NT2/D1 (cell line): ENCODE results near the gene COLEC12.

Experiments used
- DNase-seq: peaks from one replicate; pipeline ENCODE4 v3.0.0-alpha.2; 2011; ENCODE audit warnings: low read depth, low spot score
- H3K27me3 ChIP-seq: 2 replicates; pipeline ENCODE4 v1.6.0; 2011; ENCODE audit warnings: mild to moderate bottlenecking; ENCODE audit not compliant: insufficient read length, insufficient read depth
- H3K36me3 ChIP-seq: 2 replicates; pipeline ENCODE4 v1.6.1; 2011; ENCODE audit warnings: mild to moderate bottlenecking, low read length, mixed read lengths; ENCODE audit not compliant: insufficient read depth, insufficient read length
- H3K4me1 ChIP-seq: 2 replicates; pipeline ENCODE4 v1.5.1; 2011; ENCODE audit not compliant: insufficient read depth, insufficient read length
- H3K4me3 ChIP-seq: 2 replicates; pipeline ENCODE4 v1.5.1; 2011; ENCODE audit warnings: low read depth; ENCODE audit not compliant: insufficient read length
- H3K9ac ChIP-seq: 2 replicates; pipeline ENCODE4 v1.6.0; 2011; ENCODE audit warnings: low read depth; ENCODE audit not compliant: insufficient read length
- H3K9me3 ChIP-seq: 2 replicates; pipeline ENCODE4 v1.5.1; 2011; ENCODE audit warnings: mild to moderate bottlenecking, low read length; ENCODE audit not compliant: insufficient read depth
- SUZ12 ChIP-seq: IDR thresholded peaks from 2 replicates; pipeline ENCODE4 v1.6.1; 2011; ENCODE audit not compliant: insufficient read length, insufficient read depth; ENCODE audit errors: extremely low read depth
- YY1 ChIP-seq: IDR thresholded peaks from 2 replicates; pipeline ENCODE4 v1.6.1; 2011; ENCODE audit not compliant: insufficient read length, insufficient read depth
- ZNF274 ChIP-seq: IDR thresholded peaks from 2 replicates; pipeline ENCODE4 v1.6.1; 2011; ENCODE audit warnings: mild to moderate bottlenecking, low read depth, low read length

Gene COLEC12

GRCh38 chr18:396556-396955 is 103.9 kb downstream of the COLEC12 start:
- H3K36me3 ChIP-seq: no peaks in the 10 kb centered on the region
- TF ChIP-seq ZNF274 (no peak), YY1 (no peak), SUZ12 (no peak)
- no peak for DNase-seq
- no peaks in the 10 kb centered on the region for H3K27me3 ChIP-seq
- H3K4me1 ChIP-seq: no peaks in the 10 kb centered on the region
- H3K9ac ChIP-seq: no peak overlapping the region
- H3K4me3 ChIP-seq: no peak overlapping the region
- no peaks in the 10 kb centered on the region for H3K9me3 ChIP-seq

DNA sequence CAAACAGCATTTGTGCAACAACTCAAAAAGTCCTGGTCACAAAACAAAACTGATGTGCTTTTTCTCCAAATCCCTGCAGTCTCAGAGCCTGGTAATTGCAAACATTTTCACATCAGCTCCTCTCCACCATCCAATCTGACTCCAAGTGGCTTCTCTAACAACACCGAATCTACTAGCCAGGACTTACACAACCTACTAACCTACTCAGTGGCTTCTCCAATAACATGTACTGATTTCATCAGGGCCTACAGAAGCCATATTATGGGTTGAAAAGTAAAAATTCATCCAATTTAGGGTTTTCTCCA is 104.3 kb downstream of the COLEC12 start:
- Histone ChIP-seq H3K9me3 (no peaks in the 10 kb centered on the region), H3K36me3 (no peaks in the 10 kb centered on the region), H3K27me3 (no peaks in the 10 kb centered on the region), H3K4me3 (no peak overlapping the region), H3K4me1 (no peaks in the 10 kb centered on the region), H3K9ac (no peak overlapping the region)
- no peak for DNase-seq
- TF ChIP-seq SUZ12: no peak

DNA sequence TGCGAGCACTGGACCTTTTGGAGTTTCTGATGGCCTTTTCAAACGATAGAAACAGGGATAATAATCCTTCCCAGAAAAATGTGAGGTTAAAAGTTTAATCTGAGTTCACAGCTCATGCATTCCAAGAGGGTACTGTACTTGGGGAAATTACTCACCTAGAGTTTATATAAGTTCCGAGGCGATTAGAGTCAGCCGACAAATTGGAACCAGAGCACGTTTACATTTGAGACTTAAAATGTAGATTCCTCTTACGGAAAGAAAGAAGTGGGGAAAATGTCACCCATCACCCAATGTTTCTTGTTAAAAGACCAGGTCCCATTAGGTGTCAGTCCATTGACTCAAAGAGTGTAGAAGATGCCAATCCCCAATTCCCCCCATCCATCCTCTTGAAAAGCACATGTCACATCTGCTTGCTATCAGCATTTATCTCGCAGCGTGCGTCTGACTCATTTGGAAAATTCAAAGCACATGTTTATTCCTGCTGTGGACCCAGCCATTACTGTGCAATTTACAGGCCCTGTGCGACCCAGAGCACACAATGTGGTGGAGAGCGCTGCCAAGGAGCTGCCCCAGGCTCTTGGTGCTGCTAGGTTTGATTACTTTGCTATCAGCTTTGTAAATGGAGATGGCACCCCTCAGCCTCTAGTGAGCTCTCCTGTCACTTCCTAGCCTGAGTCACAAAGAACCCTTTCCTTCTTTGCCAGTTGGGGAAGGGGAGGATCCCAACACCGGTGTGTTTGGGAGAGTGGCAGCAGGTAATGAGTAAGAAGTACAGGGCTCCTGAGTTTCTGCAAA is 104.8 kb downstream of the COLEC12 start:
- Histone ChIP-seq H3K9me3 (no peaks in the 10 kb centered on the region), H3K36me3 (no peaks in the 10 kb centered on the region), H3K4me3 (no peak overlapping the region), H3K4me1 (no peaks in the 10 kb centered on the region), H3K9ac (no peak overlapping the region), H3K27me3 (no peaks in the 10 kb centered on the region)
- no peak for DNase-seq
- TF ChIP-seq YY1: no peak
- TF ChIP-seq ZNF274: no peak
- no peak for TF ChIP-seq SUZ12

DNA sequence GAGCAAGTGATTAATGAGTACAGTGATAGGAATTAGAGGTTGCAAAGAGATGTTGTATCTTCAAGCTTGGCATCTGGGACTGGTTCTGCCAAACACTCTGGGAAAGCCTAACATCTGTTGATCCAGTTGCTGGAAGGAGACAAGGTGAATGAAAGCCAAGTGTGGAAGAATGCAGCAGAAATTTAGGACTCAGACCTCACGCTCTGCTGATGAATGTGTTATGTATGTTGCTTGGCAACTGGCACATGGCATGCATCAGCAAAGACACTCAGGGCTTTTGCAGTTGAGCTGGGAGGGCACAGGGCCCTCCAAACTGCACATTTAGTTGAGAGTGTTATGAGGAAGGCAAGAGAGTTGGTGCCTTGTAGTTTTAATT is 105.5 kb downstream of the COLEC12 start:
- Histone ChIP-seq H3K9me3 (no peaks in the 10 kb centered on the region), H3K4me1 (no peaks in the 10 kb centered on the region), H3K36me3 (no peaks in the 10 kb centered on the region), H3K27me3 (no peaks in the 10 kb centered on the region), H3K9ac (no peak overlapping the region), H3K4me3 (no peak overlapping the region)
- TF ChIP-seq SUZ12 (no peak), YY1 (no peak), ZNF274 (no peak)
- DNase-seq: no peak

DNA sequence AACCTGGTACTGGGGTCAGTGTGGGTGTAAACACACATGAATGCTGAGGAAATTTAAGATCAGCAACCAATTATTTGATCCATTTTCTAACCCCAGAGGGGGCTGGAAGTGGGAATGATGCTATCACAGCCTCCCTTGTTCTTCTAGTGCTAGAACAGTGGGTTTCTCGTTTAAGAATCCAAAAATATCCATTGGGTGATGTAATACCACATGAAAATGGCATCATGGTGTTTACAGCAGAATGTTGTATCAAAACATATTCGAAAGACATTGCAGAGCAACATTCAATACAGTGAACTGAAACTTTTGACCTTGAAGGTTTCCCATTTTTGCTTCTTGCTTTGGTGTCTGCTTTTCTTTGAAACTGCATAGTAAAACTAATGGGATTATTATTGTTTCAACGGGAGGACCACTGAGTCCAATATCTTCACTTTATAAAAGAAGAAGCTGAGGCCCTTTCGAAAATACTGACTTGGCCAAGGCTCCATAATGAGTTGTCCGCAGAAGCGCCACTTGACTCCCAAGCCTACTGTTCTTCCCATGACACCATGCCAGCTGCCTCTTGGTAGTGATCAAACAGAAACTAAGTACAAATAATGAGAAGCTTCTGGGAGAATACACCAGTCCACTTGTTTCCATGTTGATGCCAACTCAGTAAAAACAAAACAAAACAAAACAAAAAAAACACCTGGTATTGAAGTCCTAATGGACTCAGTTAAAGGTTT is 106.1 kb downstream of the COLEC12 start:
- H3K36me3 ChIP-seq: no peaks in the 10 kb centered on the region
- H3K9me3 ChIP-seq: no peaks in the 10 kb centered on the region
- DNase-seq: no peak
- no peaks in the 10 kb centered on the region for H3K27me3 ChIP-seq
- no peak overlapping the region for H3K9ac ChIP-seq
- no peak overlapping the region for H3K4me3 ChIP-seq
- TF ChIP-seq SUZ12: no peak
- H3K4me1 ChIP-seq: no peaks in the 10 kb centered on the region

DNA sequence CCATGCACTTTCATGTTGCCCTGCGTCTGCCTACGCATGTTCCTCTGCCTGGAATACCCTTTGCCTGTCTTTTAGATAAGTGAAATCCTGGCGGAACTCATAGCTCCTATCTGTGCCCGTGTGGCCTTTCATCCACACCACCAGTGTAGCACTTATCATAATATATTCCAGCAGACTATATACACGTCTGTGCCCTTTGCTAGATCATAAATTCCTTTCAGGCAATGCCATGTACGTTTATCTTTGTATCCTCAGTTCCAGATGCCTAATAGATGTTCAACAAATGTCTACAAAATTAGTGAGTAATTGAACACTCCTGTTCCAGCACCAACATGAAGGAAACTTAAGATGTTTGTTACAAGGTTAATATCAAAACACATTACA is 106.9 kb downstream of the COLEC12 start:
- no peaks in the 10 kb centered on the region for H3K4me1 ChIP-seq
- H3K36me3 ChIP-seq: no peaks in the 10 kb centered on the region
- H3K4me3 ChIP-seq: no peak overlapping the region
- no peak for DNase-seq
- H3K9ac ChIP-seq: no peak overlapping the region
- TF ChIP-seq SUZ12: no peak
- no peak for TF ChIP-seq ZNF274
- H3K27me3 ChIP-seq: no peaks in the 10 kb centered on the region
- H3K9me3 ChIP-seq: no peaks in the 10 kb centered on the region

- H3K9me3 ChIP-seq: no peaks in the 10 kb centered on the region
- no peak for DNase-seq
- no peaks in the 10 kb centered on the region for H3K4me1 ChIP-seq
- no peaks in the 10 kb centered on the region for H3K27me3 ChIP-seq
- H3K9ac ChIP-seq: no peak overlapping the region
- no peaks in the 10 kb centered on the region for H3K36me3 ChIP-seq
- TF ChIP-seq YY1 (no peak), SUZ12 (no peak), ZNF274 (no peak)
- H3K4me3 ChIP-seq: no peak overlapping the region
Measured at GRCh38 chr18:392928-393573, 107.5 kb downstream of the COLEC12 start.
